Aorta (tissue), 5 donors: ENCODE data around the gene ANKAR. TPM values are rescaled to one million over a fixed set of nuclear protein-coding genes. Genes with fewer than 3 reads are reported as not detected.
"Not testable (repeated sequence)": the region's sequence is repeated elsewhere in the genome, so short reads cannot be mapped to it uniquely, and the experiment has no call there.

ENCODE experiments used
- ATAC-seq: fragments of 200-7000 bp; cut with Tn5 transposase; one replicate; pipeline ENCODE4 v1.9.1; 2022; ENCODE audit warnings: moderate library complexity; ENCODE audit not compliant: low FRiP score
- DNase-seq, 2 donors: peaks; one replicate each; pipeline ENCODE4 v3.0.0-alpha.2; 2020
- H3K27ac ChIP-seq, 2 donors: one replicate each; pipeline ENCODE4 v1.5.1; 2013; ENCODE audit warnings: low read length in 2 of 2, mild to moderate bottlenecking in 2 of 2, moderate library complexity in 2 of 2, control low read depth in 1 of 2, inconsistent platforms in 1 of 2, low read depth in 1 of 2
- H3K27me3 ChIP-seq, 2 donors: one replicate each; pipeline ENCODE4 v1.6.1; 2013; ENCODE audit warnings: control low read depth in 1 of 2, low read length in 1 of 2, mild to moderate bottlenecking in 1 of 2, moderate library complexity in 1 of 2; ENCODE audit not compliant: insufficient read depth in 2 of 2, control insufficient read depth in 1 of 2
- H3K36me3 ChIP-seq, 2 donors: one replicate each; pipeline ENCODE4 v1.6.1; 2013; ENCODE audit warnings: control low read depth in 1 of 2, low read length in 1 of 2, mild to moderate bottlenecking in 1 of 2; ENCODE audit not compliant: insufficient read depth in 2 of 2, control insufficient read depth in 1 of 2
- H3K4me1 ChIP-seq, 2 donors: one replicate each; pipeline ENCODE4 v1.6.1; 2013; ENCODE audit warnings: low read length in 2 of 2, control low read depth in 1 of 2, mild to moderate bottlenecking in 1 of 2, moderate library complexity in 1 of 2; ENCODE audit not compliant: insufficient read depth in 2 of 2, control insufficient read depth in 1 of 2
- H3K4me3 ChIP-seq, 2 donors: one replicate each; pipeline ENCODE4 v1.5.1; 2013; ENCODE audit warnings: low read length in 2 of 2, control low read depth in 1 of 2, mild to moderate bottlenecking in 1 of 2
- H3K9me3 ChIP-seq: one replicate; pipeline ENCODE4 v1.6.1; 2013; ENCODE audit warnings: mild to moderate bottlenecking, low read length; ENCODE audit not compliant: control insufficient read depth
- WGBS, 2 donors: extraction: QIAGEN DNeasy Blood & Tissue Kit; methylation state at CpG; one replicate each; pipeline ENCODE4 v1.1.7; 2013; 5-methylcytosine and 5-hydroxymethylcytosine counted together
- intact Hi-C, 2 donors: fragments of 100-400 bp; cut with DNase I; formaldehyde crosslinking; loops; one replicate each; pipeline versions ENCODE4 v1.14.2 to v1.15.0; 2022
- polyA plus RNA-seq, 2 donors: library from polyadenylated mRNA; stranded (reverse); fragments of 200-250 nt; gene quantifications; one replicate each; pipeline ENCODE4 v1.2.3, GENCODE V29; 2013
- total RNA-seq, 2 donors: library from RNA; stranded (reverse); fragmentation: NEBNext Ultra II Directional; extraction: Animal tissue kit (Norgen Biotek cat#: 25700); gene quantifications; one replicate each; pipeline ENCODE4 v1.2.1, GENCODE V29; 2021
- donor health status: healthy with polysubstance abuse.
- donor health status: Bipolar disorder and iron deficiency.
- donor health status: DM: no; HTN: no; CAD: no.
- donor health status: DM: no; HTN: no; CAD: no.
- donor health status: DM: yes; HTN: yes; CAD: no.

The ANKAR gene
- total and polyA plus RNA-seq, 4 donors = 1.0 to 27.2 (median 13.2) TPM

- no peak overlapping the region for H3K4me3 ChIP-seq
- intact Hi-C loops = no loop called here
- no peaks in the 10 kb centered on the region for H3K4me1 ChIP-seq
- H3K36me3 ChIP-seq = no peaks in the 10 kb centered on the region
- 89% methylated on average over 2 of the region's 2 CpGs for WGBS, 2 donors
- no peak for ATAC-seq
- H3K9me3 ChIP-seq = no peaks in the 10 kb centered on the region
- H3K27me3 ChIP-seq = no peaks in the 10 kb centered on the region
- H3K27ac ChIP-seq = no peak overlapping the region
- no peak for DNase-seq
Measured at GRCh38 chr2:189635353-189635752, 39.1 kb upstream of the ANKAR start.

- WGBS, 2 donors = 86 to 90% methylated on average over 4 of the region's 4 CpGs
- ATAC-seq = no peak
- H3K27me3 ChIP-seq = no peaks in the 10 kb centered on the region
- no peak overlapping the region for H3K27ac ChIP-seq
- H3K4me3 ChIP-seq = no peak overlapping the region
- H3K4me1 ChIP-seq = no peaks in the 10 kb centered on the region
- DNase-seq = no peak
- H3K9me3 ChIP-seq = no peaks in the 10 kb centered on the region
- H3K36me3 ChIP-seq = no peaks in the 10 kb centered on the region
- intact Hi-C loops = no loop called here
Measured at GRCh38 chr2:189638301-189639006, 36.0 kb upstream of the ANKAR start.

GRCh38 chr2:189639007-189639609, 35.4 kb upstream of the ANKAR start:
- no peaks in the 10 kb centered on the region for H3K9me3 ChIP-seq
- H3K27me3 ChIP-seq = no peaks in the 10 kb centered on the region
- H3K4me1 ChIP-seq = no peaks in the 10 kb centered on the region
- no peak overlapping the region for H3K27ac ChIP-seq
- no peak overlapping the region for H3K4me3 ChIP-seq
- 46 to 49% methylated on average over 3 of the region's 3 CpGs for WGBS, 2 donors
- no peak for DNase-seq
- no peak for ATAC-seq
- intact Hi-C loops = no loop called here
- H3K36me3 ChIP-seq = no peaks in the 10 kb centered on the region

GRCh38 chr2:189641002-189641401, 33.5 kb upstream of the ANKAR start:
- Histone ChIP-seq H3K9me3 (no peaks in the 10 kb centered on the region), H3K27me3 (no peaks in the 10 kb centered on the region), H3K36me3 (no peaks in the 10 kb centered on the region), H3K4me1 (no peaks in the 10 kb centered on the region), H3K27ac (no peak overlapping the region), H3K4me3 (no peak overlapping the region)
- ATAC-seq = no peak
- intact Hi-C loops = no loop called here
- no peak for DNase-seq
- 89 to 92% methylated on average over 1 of the region's 1 CpG for WGBS, 2 donors

GRCh38 chr2:189641590-189641989, 32.9 kb upstream of the ANKAR start:
- Histone ChIP-seq H3K27me3 (no peaks in the 10 kb centered on the region), H3K36me3 (no peaks in the 10 kb centered on the region), H3K4me3 (no peak overlapping the region), H3K27ac (no peak overlapping the region), H3K9me3 (no peaks in the 10 kb centered on the region), H3K4me1 (no peaks in the 10 kb centered on the region)
- intact Hi-C loops = no loop called here
- DNase-seq (no peak), ATAC-seq (no peak)
- 93 to 94% methylated on average over 2 of the region's 2 CpGs for WGBS, 2 donors

DNA sequence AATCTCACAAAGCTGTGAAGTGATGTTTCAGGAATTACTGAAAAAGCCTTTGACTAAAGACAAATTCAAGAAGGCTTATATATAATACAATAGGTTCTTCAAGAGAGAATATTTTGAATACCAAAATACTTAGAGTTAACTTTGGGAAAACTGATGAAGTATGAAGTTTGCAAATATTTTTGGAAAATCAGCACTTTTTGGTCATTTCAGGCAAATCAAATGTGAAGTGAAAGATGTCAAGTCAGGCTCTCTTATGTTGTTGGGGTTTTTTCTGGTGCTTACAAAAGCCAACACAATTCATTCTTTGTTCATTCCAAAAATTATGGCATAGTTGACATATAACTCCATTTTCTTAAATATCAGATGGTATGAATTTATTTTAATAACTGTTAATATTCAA, 27.9 kb upstream of the ANKAR start:
- Histone ChIP-seq H3K27ac (no peak overlapping the region), H3K36me3 (no peaks in the 10 kb centered on the region), H3K9me3 (no peaks in the 10 kb centered on the region), H3K4me1 (no peaks in the 10 kb centered on the region), H3K27me3 (no peaks in the 10 kb centered on the region), H3K4me3 (no peak overlapping the region)
- DNase-seq (no peak), ATAC-seq (no peak)
- intact Hi-C loops = no loop called here

DNA sequence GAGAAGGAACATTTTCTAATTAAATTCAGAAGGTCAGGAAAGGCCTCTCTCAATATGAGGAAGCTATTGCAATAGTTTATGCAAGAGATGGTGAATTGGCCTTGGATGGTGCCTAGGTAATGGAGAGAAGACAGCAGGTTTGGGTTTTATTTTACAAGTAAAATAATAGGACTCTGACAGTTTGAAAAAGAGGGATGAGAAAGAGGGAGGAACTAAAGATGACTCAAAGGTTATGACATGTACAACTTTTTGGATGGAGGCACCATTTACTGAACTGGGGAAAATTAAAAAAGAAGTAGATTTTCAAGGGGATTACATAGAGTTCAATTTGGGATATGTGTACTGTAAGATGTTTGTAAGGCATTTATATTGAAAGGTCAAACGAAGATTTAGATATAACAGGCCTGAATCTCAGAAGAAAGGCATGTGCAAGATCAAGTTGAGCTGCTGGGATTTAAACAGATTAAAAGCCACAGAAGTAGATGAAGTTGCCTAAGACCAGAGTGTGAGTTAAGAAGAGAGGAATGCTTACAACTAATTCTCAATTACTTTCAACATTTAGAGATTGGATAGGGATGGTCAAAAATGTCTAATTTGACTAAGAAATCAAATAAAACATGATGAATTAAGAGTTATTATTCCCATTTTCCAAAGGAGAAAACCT, 25.5 kb upstream of the ANKAR start:
- no peaks in the 10 kb centered on the region for H3K36me3 ChIP-seq
- no peak overlapping the region for H3K27ac ChIP-seq
- 72 to 82% methylated on average over 1 of the region's 1 CpG for WGBS, 2 donors
- H3K4me1 ChIP-seq = no peaks in the 10 kb centered on the region
- ATAC-seq = no peak
- no peak for DNase-seq
- intact Hi-C loops = no loop called here
- H3K4me3 ChIP-seq = no peak overlapping the region
- H3K27me3 ChIP-seq = no peaks in the 10 kb centered on the region
- H3K9me3 ChIP-seq = no peaks in the 10 kb centered on the region

DNA sequence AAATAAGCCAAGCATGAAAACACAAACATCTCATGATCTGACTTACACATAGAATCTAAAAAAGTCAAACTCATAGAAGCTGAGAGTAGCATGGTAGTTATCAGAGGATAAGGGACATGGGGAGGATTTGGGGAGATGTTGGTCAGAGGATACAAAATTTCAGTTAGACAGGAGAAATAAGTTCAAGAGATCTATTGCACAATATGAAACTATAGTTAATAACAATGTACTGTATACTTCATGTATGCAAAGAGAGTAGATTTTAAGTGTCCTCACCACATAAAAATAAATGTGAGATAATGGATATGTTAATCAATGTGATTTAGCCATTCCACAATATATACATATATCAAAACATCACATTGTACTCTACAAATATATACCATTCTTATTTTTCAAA, 23.2 kb upstream of the ANKAR start:
- H3K27me3 ChIP-seq = no peaks in the 10 kb centered on the region
- DNase-seq = no peak
- ATAC-seq = no peak
- intact Hi-C loops = no loop called here
- H3K36me3 ChIP-seq = no peaks in the 10 kb centered on the region
- H3K27ac ChIP-seq = no peak overlapping the region
- H3K4me1 ChIP-seq = no peaks in the 10 kb centered on the region
- H3K4me3 ChIP-seq = no peak overlapping the region
- no peaks in the 10 kb centered on the region for H3K9me3 ChIP-seq

DNA sequence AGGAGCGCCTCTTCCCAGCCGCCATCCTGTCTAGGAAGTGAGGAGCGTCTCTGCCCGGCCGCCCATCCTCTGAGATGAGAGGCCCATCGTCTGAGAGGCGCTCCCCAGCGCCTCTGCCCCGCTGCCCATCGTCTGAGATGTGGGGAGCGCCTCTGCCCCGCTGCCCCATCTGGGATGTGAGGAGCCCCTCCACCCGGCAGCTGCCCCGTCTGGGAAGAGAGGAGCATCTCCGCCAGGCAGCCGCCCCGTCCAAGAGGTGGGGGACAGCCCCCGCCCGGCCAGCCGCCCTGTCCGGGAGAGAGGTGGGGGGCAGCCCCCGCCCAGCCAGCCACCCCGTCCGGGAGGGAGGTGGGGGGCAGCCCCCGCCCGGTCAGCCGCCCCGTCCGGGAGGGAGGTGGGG, 21.0 kb upstream of the ANKAR start:
- H3K27me3 ChIP-seq, H3K4me1 ChIP-seq, ATAC-seq, H3K9me3 ChIP-seq, H3K27ac ChIP-seq, H3K4me3 ChIP-seq, intact Hi-C loops, DNase-seq, H3K36me3 ChIP-seq: not testable (repeated sequence)
- WGBS, 2 donors = 98 to 99% methylated on average over 27 to 29 of the region's 29 CpGs
